ENCODE results near the gene ROCK2.

ROCK2 gene

DNA sequence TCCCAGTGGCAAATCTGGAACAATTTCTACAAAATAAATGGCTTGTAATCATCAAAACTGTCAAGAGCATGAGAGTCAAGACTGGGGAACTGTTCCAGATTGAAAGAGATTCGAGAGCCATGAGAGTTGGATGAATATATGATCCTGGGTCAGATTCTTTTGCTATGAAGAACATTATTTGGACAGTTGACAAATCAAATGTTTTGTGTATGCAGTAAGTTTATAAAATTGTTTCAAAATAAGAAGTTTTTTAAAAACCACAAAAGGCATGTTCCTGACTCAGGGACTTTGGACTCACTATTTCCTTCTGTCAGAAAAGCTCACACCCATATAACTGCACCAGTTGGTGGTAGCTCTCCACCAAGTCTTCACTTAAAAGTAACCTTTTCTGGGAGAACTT lies 38.5 kb downstream of the ROCK2 start:
- peaks cover 6% of the 10 kb centered on the region for H3K4me1 ChIP-seq (ENCODE audit: insufficient read depth, low read length)
- no peak overlapping the region for H3K4me3 ChIP-seq (ENCODE audit: low read length)

DNA sequence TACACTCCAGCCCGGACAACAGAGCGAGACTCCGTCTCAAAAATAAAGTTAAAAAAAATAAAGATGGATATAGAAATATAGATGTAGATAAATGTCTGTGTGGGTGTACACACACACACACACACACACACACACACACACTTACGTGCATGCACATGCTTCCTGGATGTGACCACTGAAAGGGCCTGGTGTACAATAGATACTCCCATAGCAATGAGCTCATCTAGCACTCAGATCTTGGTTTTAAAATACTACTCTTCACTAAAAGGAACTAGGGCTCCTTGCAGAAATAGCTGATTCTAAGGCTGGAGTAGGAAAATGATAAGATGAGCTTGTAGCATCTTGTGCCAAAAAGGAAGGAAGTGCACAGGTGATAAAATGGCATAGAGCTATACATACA lies 39.1 kb downstream of the ROCK2 start:
- Histone ChIP-seq H2AFZ (ENCODE audit: low read depth, low read length) (no peak overlapping the region), H3K27me3 (ENCODE audit: insufficient read depth, low read length) (no peaks in the 10 kb centered on the region), H3K36me3 (ENCODE audit: insufficient read depth, low read length) (no peaks in the 10 kb centered on the region), H3K4me3 (ENCODE audit: low read length) (no peak overlapping the region), H3K4me1 (ENCODE audit: insufficient read depth, low read length) (peaks cover 6% of the 10 kb centered on the region), H3K9me3 (ENCODE audit: low read length) (no peaks in the 10 kb centered on the region)

More for the DNA sequence above, 38.5 kb downstream of the ROCK2 start:
- Histone ChIP-seq H2AFZ (ENCODE audit: low read depth, low read length) (no peak overlapping the region), H3K27me3 (ENCODE audit: insufficient read depth, low read length) (no peaks in the 10 kb centered on the region), H3K36me3 (ENCODE audit: insufficient read depth, low read length) (no peaks in the 10 kb centered on the region), H3K9me3 (ENCODE audit: low read length) (no peaks in the 10 kb centered on the region)

DNA sequence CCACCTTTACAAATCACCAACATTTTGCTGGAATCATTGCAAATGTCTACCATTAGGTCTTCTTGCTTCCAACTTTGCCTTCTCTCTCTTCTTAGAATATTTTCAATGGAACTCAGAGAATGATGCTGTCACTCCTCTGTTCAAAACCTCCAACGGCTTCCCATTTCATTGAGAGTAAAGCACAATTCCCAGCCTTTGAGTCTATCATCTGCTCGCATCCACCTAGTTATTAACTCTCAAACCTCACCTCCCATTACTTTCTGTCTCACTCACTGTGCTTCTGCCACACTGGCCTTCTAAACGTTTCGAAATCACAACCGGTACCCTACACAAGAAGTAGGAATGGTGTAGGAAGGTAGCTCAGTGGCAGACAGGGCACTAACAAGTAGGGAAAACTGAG lies 40.0 kb downstream of the ROCK2 start:
- Histone ChIP-seq H3K9me3 (ENCODE audit: low read length) (no peaks in the 10 kb centered on the region), H3K4me1 (ENCODE audit: insufficient read depth, low read length) (peaks cover 6% of the 10 kb centered on the region), H2AFZ (ENCODE audit: low read depth, low read length) (no peak overlapping the region), H3K36me3 (ENCODE audit: insufficient read depth, low read length) (no peaks in the 10 kb centered on the region), H3K4me3 (ENCODE audit: low read length) (no peak overlapping the region), H3K27me3 (ENCODE audit: insufficient read depth, low read length) (no peaks in the 10 kb centered on the region)

GRCh38 chr2:11303290-11304013 lies 41.0 kb downstream of the ROCK2 start:
- H3K27me3 ChIP-seq (ENCODE audit: insufficient read depth, low read length) = no peaks in the 10 kb centered on the region
- no peaks in the 10 kb centered on the region for H3K36me3 ChIP-seq (ENCODE audit: insufficient read depth, low read length)
- no peaks in the 10 kb centered on the region for H3K9me3 ChIP-seq (ENCODE audit: low read length)
- peaks cover 6% of the 10 kb centered on the region for H3K4me1 ChIP-seq (ENCODE audit: insufficient read depth, low read length)
- no peak overlapping the region for H3K4me3 ChIP-seq (ENCODE audit: low read length)
- no peak overlapping the region for H2AFZ ChIP-seq (ENCODE audit: low read depth, low read length)

GRCh38 chr2:11299439-11299838 lies 45.0 kb downstream of the ROCK2 start:
- Histone ChIP-seq H3K4me3 (ENCODE audit: low read length) (no peak overlapping the region), H2AFZ (ENCODE audit: low read depth, low read length) (no peak overlapping the region), H3K9me3 (ENCODE audit: low read length) (no peaks in the 10 kb centered on the region), H3K4me1 (ENCODE audit: insufficient read depth, low read length) (peaks cover 6% of the 10 kb centered on the region), H3K36me3 (ENCODE audit: insufficient read depth, low read length) (no peaks in the 10 kb centered on the region), H3K27me3 (ENCODE audit: insufficient read depth, low read length) (no peaks in the 10 kb centered on the region)

DNA sequence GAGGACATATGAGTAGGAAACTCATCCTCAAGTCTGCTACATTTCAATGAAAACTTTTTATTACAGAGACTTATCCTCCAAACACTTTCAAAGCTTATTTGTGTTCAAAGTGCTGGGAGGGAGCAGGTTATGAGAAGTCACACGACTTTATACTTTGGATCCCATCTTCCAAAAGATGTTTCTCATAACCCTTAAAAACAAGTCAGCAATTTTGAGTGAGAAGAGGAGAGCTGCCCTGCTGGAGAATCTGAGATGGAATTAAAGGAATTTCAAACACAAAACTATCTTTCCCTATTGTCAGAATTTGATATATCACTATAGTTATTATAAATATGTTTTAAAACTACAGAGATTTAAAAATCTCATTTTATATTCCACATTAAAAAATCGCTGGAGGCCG lies 45.8 kb downstream of the ROCK2 start:
- H3K4me1 ChIP-seq (ENCODE audit: insufficient read depth, low read length) = peaks cover 5% of the 10 kb centered on the region
- H3K9me3 ChIP-seq (ENCODE audit: low read length) = no peaks in the 10 kb centered on the region
- no peaks in the 10 kb centered on the region for H3K36me3 ChIP-seq (ENCODE audit: insufficient read depth, low read length)
- no peak overlapping the region for H2AFZ ChIP-seq (ENCODE audit: low read depth, low read length)
- H3K4me3 ChIP-seq (ENCODE audit: low read length) = no peak overlapping the region
- H3K27me3 ChIP-seq (ENCODE audit: insufficient read depth, low read length) = no peaks in the 10 kb centered on the region

DNA sequence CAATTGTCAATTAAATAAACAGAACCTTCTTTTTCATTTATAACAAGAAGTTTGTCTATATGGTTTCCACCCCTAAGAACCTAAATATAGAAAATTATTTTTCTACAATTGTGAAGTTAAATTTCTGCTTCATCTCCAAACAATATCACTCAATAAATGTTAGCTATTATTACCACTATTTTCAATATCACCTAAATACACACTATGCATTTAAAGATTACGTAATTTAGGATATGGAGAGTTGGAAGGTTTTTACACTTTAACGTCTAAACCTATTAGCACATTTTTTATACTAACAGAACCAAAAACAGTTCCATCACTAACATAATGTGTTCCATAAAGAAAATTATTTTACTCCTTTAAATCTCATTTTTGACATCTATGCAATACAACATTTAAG lies 48.0 kb downstream of the ROCK2 start:
- no peak overlapping the region for H2AFZ ChIP-seq (ENCODE audit: low read depth, low read length)
- H3K36me3 ChIP-seq (ENCODE audit: insufficient read depth, low read length) = no peaks in the 10 kb centered on the region
- H3K27me3 ChIP-seq (ENCODE audit: insufficient read depth, low read length) = no peaks in the 10 kb centered on the region
- H3K4me1 ChIP-seq (ENCODE audit: insufficient read depth, low read length) = no peaks in the 10 kb centered on the region
- H3K4me3 ChIP-seq (ENCODE audit: low read length) = no peak overlapping the region
- H3K9me3 ChIP-seq (ENCODE audit: low read length) = no peaks in the 10 kb centered on the region

GRCh38 chr2:11292464-11293255 lies 51.8 kb downstream of the ROCK2 start:
- no peaks in the 10 kb centered on the region for H3K4me1 ChIP-seq (ENCODE audit: insufficient read depth, low read length)
- no peak overlapping the region for H2AFZ ChIP-seq (ENCODE audit: low read depth, low read length)
- H3K27me3 ChIP-seq (ENCODE audit: insufficient read depth, low read length) = no peaks in the 10 kb centered on the region
- no peaks in the 10 kb centered on the region for H3K36me3 ChIP-seq (ENCODE audit: insufficient read depth, low read length)
- no peak overlapping the region for H3K4me3 ChIP-seq (ENCODE audit: low read length)
- no peaks in the 10 kb centered on the region for H3K9me3 ChIP-seq (ENCODE audit: low read length)

GRCh38 chr2:11290713-11291112 lies 53.7 kb downstream of the ROCK2 start:
- Histone ChIP-seq H3K36me3 (ENCODE audit: insufficient read depth, low read length) (peaks cover 6% of the 10 kb centered on the region), H3K9me3 (ENCODE audit: low read length) (peaks cover 3% of the 10 kb centered on the region), H3K4me3 (ENCODE audit: low read length) (no peak overlapping the region), H2AFZ (ENCODE audit: low read depth, low read length) (no peak overlapping the region), H3K27me3 (ENCODE audit: insufficient read depth, low read length) (no peaks in the 10 kb centered on the region), H3K4me1 (ENCODE audit: insufficient read depth, low read length) (no peaks in the 10 kb centered on the region)

DNA sequence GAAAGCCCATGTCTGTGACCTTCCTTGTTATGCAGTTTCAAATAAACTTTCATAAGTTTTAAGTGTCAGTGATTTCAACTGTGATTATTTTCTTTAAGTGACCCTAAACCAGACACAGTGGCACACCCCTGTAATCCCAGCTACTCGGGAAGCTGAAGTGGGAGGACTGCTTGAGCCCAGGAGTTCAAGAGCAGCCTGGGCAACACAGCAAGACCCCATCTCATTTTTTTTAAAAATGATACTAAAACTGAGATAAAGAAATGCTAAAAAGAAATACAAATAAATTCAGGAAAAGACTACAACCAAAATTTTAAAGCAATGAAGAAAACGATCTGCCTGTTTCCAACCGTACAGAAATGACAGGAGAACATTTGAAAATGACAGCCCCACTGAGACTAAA lies 54.2 kb downstream of the ROCK2 start:
- no peak overlapping the region for H2AFZ ChIP-seq (ENCODE audit: low read depth, low read length)
- no peak overlapping the region for H3K4me3 ChIP-seq (ENCODE audit: low read length)
- no peaks in the 10 kb centered on the region for H3K27me3 ChIP-seq (ENCODE audit: insufficient read depth, low read length)
- no peaks in the 10 kb centered on the region for H3K4me1 ChIP-seq (ENCODE audit: insufficient read depth, low read length)
- peaks cover 7% of the 10 kb centered on the region for H3K9me3 ChIP-seq (ENCODE audit: low read length)
- H3K36me3 ChIP-seq (ENCODE audit: insufficient read depth, low read length) = peaks cover 11% of the 10 kb centered on the region

GRCh38 chr2:11288431-11288830 lies 56.0 kb downstream of the ROCK2 start:
- no peak overlapping the region for H2AFZ ChIP-seq (ENCODE audit: low read depth, low read length)
- peaks cover 25% of the 10 kb centered on the region for H3K36me3 ChIP-seq (ENCODE audit: insufficient read depth, low read length)
- no peaks in the 10 kb centered on the region for H3K4me1 ChIP-seq (ENCODE audit: insufficient read depth, low read length)
- peaks cover 15% of the 10 kb centered on the region for H3K9me3 ChIP-seq (ENCODE audit: low read length)
- H3K27me3 ChIP-seq (ENCODE audit: insufficient read depth, low read length) = no peaks in the 10 kb centered on the region
- H3K4me3 ChIP-seq (ENCODE audit: low read length) = no peak overlapping the region

DNA sequence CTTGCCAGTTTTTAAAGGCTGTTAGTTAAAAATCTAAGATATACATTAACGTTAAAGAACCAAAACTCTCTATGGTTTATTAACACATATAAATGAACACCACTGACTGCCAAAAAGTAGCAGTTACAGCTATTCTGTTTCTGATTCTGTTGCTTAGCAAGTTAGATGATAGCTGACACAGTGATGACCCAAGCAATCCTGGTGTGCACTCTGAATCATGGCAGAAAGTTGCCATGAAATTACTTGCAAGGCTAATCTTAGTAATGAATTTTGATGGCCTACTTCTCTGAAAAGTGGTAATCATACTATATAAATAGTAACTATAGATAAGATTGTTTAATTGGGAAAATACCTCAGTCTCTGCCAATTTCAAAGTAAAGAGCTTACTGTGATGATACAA lies 57.7 kb downstream of the ROCK2 start:
- Histone ChIP-seq H2AFZ (ENCODE audit: low read depth, low read length) (no peak overlapping the region), H3K4me1 (ENCODE audit: insufficient read depth, low read length) (no peaks in the 10 kb centered on the region), H3K27me3 (ENCODE audit: insufficient read depth, low read length) (no peaks in the 10 kb centered on the region), H3K36me3 (ENCODE audit: insufficient read depth, low read length) (peaks cover 25% of the 10 kb centered on the region), H3K4me3 (ENCODE audit: low read length) (no peak overlapping the region), H3K9me3 (ENCODE audit: low read length) (peaks cover 15% of the 10 kb centered on the region)

DNA sequence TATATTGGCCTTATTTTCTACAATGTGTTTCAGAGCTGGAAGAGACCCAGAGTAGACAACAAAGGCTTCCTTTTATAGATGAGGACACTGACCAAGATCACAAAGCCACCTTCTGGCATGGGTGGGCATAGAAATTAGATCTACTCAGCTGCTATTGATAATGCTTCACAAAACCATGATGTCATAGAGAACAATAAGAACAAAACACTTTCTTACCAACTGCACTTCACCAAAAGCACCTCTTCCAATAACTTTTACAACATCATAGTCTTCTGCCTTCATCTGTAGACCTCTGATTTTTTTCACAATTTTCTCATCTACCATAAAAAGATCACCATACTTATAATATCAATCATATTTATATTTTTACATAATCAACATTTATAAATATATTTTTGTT lies 58.1 kb downstream of the ROCK2 start:
- H2AFZ ChIP-seq (ENCODE audit: low read depth, low read length) = no peak overlapping the region
- H3K27me3 ChIP-seq (ENCODE audit: insufficient read depth, low read length) = no peaks in the 10 kb centered on the region
- no peaks in the 10 kb centered on the region for H3K4me1 ChIP-seq (ENCODE audit: insufficient read depth, low read length)
- H3K4me3 ChIP-seq (ENCODE audit: low read length) = no peak overlapping the region
- H3K9me3 ChIP-seq (ENCODE audit: low read length) = peaks cover 15% of the 10 kb centered on the region
- peaks cover 25% of the 10 kb centered on the region for H3K36me3 ChIP-seq (ENCODE audit: insufficient read depth, low read length)
